Measurements from ENCODE around the gene SLC17A7. TPM values are rescaled to one million over a fixed set of nuclear protein-coding genes. Genes with fewer than 3 reads are reported as not detected.
A peak's percentile ranks its signal among the peaks of the same experiment; 100 is the strongest.

Gene SLC17A7
- total RNA-seq, 1 donor from 2014 or later, result not detected

DNA sequence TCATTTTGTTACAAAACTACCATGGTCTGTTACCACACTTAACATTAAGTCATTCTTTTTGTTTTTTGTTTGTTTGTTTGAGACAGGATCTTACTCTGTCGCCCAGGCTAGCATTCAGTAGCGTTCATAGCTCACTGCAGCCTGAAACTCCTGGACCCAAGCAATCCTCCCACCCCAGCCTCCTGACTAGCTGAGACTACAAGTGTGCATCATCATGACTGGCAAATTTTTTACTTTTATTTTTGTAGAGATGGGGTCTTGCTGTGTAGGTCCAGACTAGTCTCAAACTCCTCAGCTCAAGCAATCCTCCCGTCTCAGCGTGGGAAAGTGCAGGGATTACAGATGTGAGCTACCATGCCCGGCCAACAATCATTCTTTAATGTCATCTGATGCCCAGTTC is 15.0 kb upstream of the SLC17A7 start:
- H3K27me3 ChIP-seq (ENCODE audit: control insufficient read depth, insufficient read depth, low read length), result no peaks in the 10 kb centered on the region
- H3K4me3 ChIP-seq (ENCODE audit: low read depth, low read length), result no peak overlapping the region
- no peak for FAIRE-seq
- TF ChIP-seq, protein P1, sequence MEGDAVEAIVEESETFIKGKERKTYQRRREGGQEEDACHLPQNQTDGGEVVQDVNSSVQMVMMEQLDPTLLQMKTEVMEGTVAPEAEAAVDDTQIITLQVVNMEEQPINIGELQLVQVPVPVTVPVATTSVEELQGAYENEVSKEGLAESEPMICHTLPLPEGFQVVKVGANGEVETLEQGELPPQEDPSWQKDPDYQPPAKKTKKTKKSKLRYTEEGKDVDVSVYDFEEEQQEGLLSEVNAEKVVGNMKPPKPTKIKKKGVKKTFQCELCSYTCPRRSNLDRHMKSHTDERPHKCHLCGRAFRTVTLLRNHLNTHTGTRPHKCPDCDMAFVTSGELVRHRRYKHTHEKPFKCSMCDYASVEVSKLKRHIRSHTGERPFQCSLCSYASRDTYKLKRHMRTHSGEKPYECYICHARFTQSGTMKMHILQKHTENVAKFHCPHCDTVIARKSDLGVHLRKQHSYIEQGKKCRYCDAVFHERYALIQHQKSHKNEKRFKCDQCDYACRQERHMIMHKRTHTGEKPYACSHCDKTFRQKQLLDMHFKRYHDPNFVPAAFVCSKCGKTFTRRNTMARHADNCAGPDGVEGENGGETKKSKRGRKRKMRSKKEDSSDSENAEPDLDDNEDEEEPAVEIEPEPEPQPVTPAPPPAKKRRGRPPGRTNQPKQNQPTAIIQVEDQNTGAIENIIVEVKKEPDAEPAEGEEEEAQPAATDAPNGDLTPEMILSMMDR (IDR thresholded peaks at IDR 0.05; ENCODE audit: insufficient read depth, low read length, severe bottlenecking), result no peak
- no peak for DNase-seq (ENCODE audit: low read depth)
- no peaks in the 10 kb centered on the region for H3K36me3 ChIP-seq (ENCODE audit: control insufficient read depth, insufficient read depth, low read length)

DNA sequence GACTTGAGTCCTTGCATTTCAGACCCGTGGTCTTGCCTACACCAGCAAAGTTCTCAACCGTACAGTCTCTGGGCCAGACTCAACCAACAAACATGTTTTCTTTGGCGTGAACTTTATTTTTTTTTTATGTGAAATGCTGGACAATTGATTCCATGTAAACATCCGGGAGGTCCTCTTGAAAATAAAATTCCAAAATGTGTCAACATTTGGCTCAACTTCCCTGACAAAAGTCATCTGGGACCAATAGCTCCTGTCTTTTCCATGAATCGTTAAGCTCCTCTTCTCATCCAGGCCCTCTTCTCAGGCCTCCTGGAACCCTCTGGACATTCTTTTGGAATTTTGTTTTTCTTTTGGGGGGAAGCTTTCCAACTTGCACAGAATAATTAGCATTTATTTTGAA is 14.4 kb upstream of the SLC17A7 start:
- TF ChIP-seq, protein P1 (IDR thresholded peaks at IDR 0.05; ENCODE audit: insufficient read depth, low read length, severe bottlenecking), result no peak
- no peak overlapping the region for H3K4me3 ChIP-seq (ENCODE audit: low read depth, low read length)
- FAIRE-seq, result no peak
- H3K36me3 ChIP-seq (ENCODE audit: control insufficient read depth, insufficient read depth, low read length), result no peaks in the 10 kb centered on the region
- DNase-seq (ENCODE audit: low read depth), result no peak
- no peaks in the 10 kb centered on the region for H3K27me3 ChIP-seq (ENCODE audit: control insufficient read depth, insufficient read depth, low read length)

DNA sequence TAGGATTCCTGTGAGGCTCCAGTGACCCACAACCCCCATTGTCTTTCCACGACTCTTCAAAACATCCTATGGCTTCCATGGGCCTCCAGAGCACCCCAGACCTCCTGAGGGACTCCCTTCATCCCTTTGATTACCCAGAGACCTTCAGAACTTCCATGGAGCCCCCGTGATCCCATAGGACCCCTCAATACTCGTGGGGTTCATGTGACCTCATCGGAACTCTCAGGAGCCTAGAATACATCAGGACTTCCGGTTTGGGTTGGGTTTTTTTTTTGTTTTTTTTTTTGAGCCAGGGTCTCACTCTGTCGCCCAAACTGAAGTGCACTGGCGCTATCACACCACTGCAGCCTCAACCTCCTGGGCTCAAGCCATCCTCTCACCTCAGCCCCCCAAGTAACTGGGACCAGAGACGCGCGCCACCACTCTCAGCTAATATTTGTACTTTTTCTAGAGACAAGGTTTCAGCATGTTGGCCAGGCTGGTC is 12.5 kb upstream of the SLC17A7 start:
- H3K27me3 ChIP-seq (ENCODE audit: control insufficient read depth, insufficient read depth, low read length), result no peaks in the 10 kb centered on the region
- TF ChIP-seq, protein P1 (IDR thresholded peaks at IDR 0.05; ENCODE audit: insufficient read depth, low read length, severe bottlenecking), result no peak
- FAIRE-seq, result no peak
- peak overlapping the region; percentile 74 for H3K4me3 ChIP-seq (ENCODE audit: low read depth, low read length)
- DNase-seq (ENCODE audit: low read depth), result no peak
- H3K36me3 ChIP-seq (ENCODE audit: control insufficient read depth, insufficient read depth, low read length), result no peaks in the 10 kb centered on the region

DNA sequence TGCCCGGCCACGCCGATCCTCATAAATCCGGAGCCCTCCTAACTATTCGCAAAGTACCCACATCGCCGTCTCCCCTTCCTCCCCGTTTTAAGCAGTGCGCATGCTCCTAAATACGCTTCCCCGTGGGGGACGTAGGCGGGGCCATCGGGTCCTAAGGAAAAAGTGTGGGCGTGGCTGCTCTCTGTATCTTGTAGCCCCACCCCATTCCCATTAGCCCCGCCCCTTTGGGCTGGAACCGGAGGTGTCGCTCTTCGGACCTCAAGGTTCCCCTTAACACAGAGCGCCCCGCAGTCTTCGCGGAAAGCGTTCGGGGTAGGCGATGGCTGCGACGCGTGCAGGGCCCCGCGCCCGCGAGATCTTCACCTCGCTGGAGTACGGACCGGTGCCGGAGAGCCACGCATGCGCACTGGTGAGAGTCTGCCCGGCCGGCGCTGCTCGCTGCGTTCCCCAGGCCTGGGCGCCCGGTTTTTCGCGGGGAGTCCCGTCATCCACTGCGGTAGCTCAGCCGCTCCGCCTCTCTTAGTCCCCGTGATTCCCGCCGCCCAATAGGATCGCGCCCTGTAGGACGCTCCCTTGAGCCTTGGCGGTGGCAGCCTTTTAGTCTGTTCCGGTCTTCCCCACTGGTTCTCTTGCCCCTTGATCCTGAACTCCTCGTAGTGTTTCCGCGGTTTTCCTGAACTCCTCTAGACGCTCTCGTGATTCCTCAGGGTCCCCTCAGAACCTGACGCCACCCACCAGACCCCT is 11.9 kb upstream of the SLC17A7 start, which contains the start of gene ALDH16A1:
TSS of gene ALDH16A1 (plus strand) at position 213 of the 744 bp plus-strand sequence. CDS start at position 320, 107 bp downstream.
- H3K36me3 ChIP-seq (ENCODE audit: control insufficient read depth, insufficient read depth, low read length), result peaks cover 3% of the 10 kb centered on the region
- TF ChIP-seq, protein P1 (IDR thresholded peaks at IDR 0.05; ENCODE audit: insufficient read depth, low read length, severe bottlenecking), result no peak
- no peaks in the 10 kb centered on the region for H3K27me3 ChIP-seq (ENCODE audit: control insufficient read depth, insufficient read depth, low read length)
- DNase-seq (ENCODE audit: low read depth) (peak; percentile 90), FAIRE-seq (no peak)
- H3K4me3 ChIP-seq (ENCODE audit: low read depth, low read length), result peak within 1 kb of the TSS; percentile 74

DNA sequence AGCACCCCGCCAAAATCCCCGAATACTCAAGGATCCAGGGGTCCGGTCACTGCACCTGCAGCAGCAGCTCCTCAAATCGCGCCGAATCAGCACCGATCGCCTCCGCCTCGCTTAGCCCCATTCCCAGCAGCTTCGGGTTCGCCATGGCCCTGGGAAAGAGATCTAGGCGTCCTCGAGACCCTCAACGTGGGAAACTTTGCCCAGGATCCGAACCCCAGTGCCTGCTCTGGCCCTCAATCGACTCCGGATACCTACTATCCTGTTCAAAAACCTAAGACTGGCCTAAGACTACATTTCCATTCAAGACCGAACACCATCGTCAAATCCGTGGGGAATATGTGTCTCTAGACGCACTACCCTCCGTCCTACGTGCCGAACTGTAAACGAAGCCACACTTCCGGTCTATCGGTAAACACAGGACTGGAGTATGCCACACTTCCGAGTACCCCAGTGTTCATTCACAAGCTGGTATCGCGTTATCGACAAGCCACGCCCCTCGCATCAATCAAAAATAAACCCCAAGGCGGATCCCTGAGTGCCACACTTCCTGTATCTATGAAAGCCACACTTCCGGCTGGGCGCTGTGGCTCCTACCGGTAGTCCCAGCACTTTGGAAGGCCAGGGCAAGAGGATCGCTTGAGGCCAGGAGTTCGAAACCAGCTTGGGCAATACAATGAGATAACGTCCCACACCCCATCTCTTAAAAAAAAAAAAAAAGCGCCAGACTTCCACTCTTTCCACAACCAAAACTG is 10.3 kb upstream of the SLC17A7 start, which contains the start of gene PIH1D1:
TSS of gene PIH1D1 (minus strand) at position 385 of the 752 bp plus-strand sequence. CDS start at position 145, 240 bp downstream.
- peak; percentile 83 for FAIRE-seq
- H3K27me3 ChIP-seq (ENCODE audit: control insufficient read depth, insufficient read depth, low read length), result no peaks in the 10 kb centered on the region
- DNase-seq (ENCODE audit: low read depth), result peak; percentile 98
- H3K4me3 ChIP-seq (ENCODE audit: low read depth, low read length), result peak within 1 kb of the TSS; percentile 74
- TF ChIP-seq, protein P1 (IDR thresholded peaks at IDR 0.05; ENCODE audit: insufficient read depth, low read length, severe bottlenecking), result peak; percentile 24
- peaks cover 13% of the 10 kb centered on the region for H3K36me3 ChIP-seq (ENCODE audit: control insufficient read depth, insufficient read depth, low read length)
